Stimulated activated CD4-positive, alpha-beta T cell treated with anti-CD3 and anti-CD28 coated beads, Interleukin-12 subunit alpha, Interleukin-12 subunit beta, amount 100 ng/mL, for 48 hours (primary cell): ENCODE measurements around the gene ADPRM.
"Not testable (repeated sequence)": the region's sequence is repeated elsewhere in the genome, so short reads cannot be mapped to it uniquely, and the experiment has no call there.

ENCODE experiments used
- DNase-seq, 3 donors: peaks; one replicate each; pipeline ENCODE4 v3.0.0-alpha.2; 2020; ENCODE audit warnings: low read depth in 2 of 3, low spot score in 1 of 3

The ADPRM gene

GRCh38 chr17:10697092-10698081 is at the start of gene ADPRM, which contains the start of gene SCO1:
Gene ADPRM (plus strand): TSS chr17:10697594. CDS start chr17:10704927, 7,333 bp downstream.
Gene SCO1 (minus strand): TSS chr17:10697533. CDS start chr17:10697507, 26 bp downstream.
- DNase-seq, result peak; percentile 84 to 90 (median 84)

DNA sequence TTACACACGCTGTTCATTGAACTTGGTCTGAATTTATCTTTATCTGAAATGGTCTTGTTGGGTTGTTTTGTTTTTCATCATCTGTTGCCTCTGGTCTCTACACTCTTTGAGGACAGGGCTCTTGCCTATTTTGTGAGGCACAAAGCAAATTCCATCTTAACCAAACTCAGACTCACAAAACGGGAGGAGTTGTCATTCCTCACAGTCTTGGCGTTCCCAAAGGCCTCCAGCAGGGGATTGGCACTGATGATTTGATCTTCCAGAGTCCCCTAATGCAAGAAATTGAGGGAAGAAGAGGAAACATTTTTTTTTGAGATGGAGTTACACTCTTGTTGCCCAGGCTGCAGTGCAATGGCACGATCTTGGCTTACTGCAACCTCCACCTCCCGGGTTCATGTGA is 49.0 kb upstream of the ADPRM start:
- no peak for DNase-seq

DNA sequence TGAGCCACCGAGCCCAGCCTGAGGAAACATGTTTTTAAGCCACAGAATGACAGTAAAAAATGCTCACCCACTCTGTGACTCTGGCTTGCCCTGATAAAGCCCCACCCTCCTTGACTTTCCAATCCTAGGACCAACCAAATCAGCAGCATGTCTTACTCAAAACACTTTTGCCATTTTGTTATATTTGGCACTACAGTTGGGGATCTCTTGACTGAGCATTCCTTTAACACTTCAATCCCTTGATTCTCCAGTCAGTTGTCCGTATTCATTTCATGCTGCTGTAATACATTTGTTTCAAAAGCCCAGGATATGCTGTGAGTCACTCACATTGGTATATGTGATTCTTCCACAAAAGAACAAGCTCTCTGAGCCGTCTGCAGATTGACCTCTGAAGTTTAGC is 48.4 kb upstream of the ADPRM start:
- DNase-seq, result no peak

DNA sequence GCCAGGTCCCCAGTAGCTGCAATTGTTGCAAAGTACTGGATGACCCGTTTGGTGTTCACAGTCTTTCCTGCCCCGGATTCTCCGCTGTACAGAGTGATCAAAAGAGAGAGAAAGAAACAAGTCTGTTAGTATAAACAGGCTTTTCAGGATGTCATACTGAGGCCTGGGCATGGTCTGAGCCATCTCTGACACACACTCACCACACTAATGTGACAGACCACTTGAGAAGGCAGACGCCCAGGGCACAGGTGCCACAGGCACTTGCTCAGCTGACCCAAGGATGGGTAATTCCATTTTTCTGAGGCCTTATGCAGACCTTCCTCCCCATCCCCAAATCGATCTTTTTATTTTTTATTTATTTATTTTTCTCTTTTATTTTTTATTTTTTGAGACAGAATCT is 47.8 kb upstream of the ADPRM start:
- no peak for DNase-seq

GRCh38 chr17:10651927-10652326 is 45.5 kb upstream of the ADPRM start:
- no peak for DNase-seq

GRCh38 chr17:10652984-10653659 is 44.3 kb upstream of the ADPRM start:
- DNase-seq, result no peak

- no peak for DNase-seq
Measured at GRCh38 chr17:10653987-10654386, 43.4 kb upstream of the ADPRM start.

DNA sequence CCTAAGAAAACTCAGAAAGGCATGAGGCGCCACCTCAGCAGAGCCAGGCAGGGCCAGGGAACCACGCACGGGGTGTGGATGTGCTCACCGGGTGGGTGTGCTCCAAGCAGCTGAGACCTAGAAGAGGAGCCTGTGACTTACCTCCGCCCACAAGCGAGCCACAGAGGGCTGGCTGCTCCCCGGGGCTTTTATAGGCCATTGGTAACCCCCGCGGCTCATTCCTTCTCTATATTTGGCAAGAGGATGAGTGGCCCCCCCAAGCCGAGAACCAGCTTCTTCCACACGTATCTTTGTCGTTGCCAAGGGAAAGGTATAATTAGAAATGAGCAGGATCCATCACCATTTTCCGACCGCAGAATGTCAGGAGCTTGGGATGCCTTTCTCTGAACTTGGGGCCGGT is 40.2 kb upstream of the ADPRM start, which contains the start of gene MYH3:
Gene MYH3 (minus strand): TSS at position 162 of the 400 bp plus-strand sequence. CDS start 2,245 bp downstream, outside the sequence.
- DNase-seq, result no peak

DNA sequence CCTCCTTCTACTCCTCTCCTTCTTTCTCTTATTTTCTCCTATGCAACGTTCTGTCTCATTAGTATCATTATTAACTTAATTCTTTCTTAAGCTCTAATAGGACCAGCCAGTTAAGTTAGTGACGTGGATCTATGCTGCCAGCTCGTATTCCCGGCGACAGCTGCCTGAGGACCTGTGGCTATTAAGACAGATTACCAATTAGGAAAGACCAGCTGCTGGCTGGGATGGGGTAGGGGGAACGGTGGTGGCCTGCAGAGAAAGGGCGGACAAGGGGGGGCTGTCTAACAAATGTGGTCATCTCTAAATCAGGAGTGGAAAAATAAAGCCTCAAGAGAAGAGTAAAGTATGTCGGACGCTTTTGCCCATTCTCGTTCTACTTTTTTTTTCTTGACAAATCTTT is 39.5 kb upstream of the ADPRM start:
- DNase-seq, result no peak

GRCh38 chr17:10661437-10661836 is 36.0 kb upstream of the ADPRM start:
- DNase-seq, result no peak

- no peak for DNase-seq
Measured at GRCh38 chr17:10663231-10663630, 34.2 kb upstream of the ADPRM start.

- no peak for DNase-seq
Measured at GRCh38 chr17:10664571-10664970, 32.8 kb upstream of the ADPRM start.

- no peak for DNase-seq
Measured at GRCh38 chr17:10666906-10667305, 30.5 kb upstream of the ADPRM start.

DNA sequence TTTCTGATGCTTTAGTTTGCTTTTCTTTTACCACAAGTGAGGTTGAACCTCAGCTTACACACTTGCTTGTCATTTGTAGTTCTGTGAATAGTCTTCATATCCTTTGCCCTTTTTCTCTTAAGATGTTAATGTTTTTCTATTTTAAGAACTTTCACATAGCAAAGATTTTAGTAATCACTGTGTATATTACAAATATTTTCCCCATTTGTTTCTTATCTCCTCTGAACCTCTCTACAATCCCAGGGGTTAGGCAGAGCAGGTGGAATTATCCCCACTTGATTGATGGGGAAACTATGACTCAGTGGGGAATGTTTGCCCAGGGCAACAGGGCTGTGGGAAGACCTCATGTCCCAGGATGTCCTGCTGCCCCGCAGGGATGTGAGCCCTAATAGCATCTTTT is 28.6 kb upstream of the ADPRM start:
- DNase-seq, result no peak

GRCh38 chr17:10673312-10673711 is 24.1 kb upstream of the ADPRM start:
- no peak for DNase-seq

- no peak for DNase-seq
Measured at GRCh38 chr17:10674704-10675103, 22.7 kb upstream of the ADPRM start.

GRCh38 chr17:10681866-10682446 is 15.4 kb upstream of the ADPRM start:
- DNase-seq, result no peak

DNA sequence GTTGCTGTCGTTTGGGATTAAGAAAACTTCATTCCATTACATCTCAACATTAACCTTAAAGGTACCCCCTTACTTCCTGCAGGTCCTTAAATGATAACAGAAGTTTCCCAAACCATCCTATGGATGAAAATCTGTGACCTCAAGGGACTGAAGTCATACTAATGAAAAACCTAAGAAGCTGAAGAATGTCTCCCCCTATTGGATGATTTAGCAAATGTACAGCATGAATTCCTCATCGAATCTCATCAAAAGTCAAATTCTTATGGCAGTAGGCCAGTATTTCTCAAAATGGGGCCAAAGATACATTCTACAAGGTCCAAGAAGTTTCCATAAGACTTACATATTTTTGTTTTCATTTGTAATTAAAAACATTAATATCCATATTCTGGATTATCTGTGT is 13.5 kb upstream of the ADPRM start:
- no peak for DNase-seq

DNA sequence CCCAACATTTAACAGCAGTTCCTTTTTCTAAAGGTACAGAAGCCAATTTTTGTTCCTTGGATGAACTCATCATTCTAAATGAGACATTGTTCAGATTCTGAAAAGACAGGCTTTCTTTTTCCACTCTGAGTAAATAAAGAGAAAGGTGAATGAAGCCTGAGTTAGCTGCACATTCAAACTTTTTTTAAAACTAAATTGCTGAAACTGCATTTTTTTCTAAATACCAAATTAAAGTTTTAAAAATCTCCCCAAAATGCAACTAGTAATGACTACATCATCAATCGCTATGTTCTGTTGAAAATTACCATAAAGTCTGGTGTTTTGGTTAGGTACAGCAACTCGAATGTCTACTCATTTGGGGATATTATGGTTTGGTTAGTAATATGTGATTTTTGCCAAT is 9.9 kb upstream of the ADPRM start:
- DNase-seq, result no peak

DNA sequence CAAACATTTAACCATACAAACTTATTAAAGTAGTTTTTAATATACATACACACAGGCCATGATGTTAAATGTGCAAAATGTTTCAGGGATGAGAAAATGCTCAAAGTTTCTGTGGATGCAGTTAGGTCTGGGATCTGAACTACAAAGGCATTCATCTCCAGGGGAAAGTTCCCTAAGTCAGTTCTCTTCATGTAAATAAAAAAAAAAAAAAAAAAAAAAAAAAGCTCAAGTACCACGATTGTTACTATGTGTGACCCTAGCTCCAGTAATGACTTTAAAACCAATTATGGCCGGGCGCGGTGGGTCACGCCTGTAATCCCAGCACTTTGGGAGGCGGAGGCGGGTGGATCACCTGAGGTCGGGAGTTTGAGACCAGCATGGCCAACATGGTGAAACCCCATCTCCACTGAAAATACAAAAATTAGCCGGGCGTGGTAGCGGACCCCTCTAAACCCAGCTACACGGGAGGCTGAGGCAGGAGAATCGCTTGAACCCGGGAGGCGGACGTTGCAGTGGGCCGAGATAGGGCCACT is 1.5 kb upstream of the ADPRM start:
- not testable (repeated sequence) for DNase-seq

- DNase-seq, result no peak
Measured at GRCh38 chr17:10698096-10698818, 863 bp downstream of the ADPRM start.
